CD1c-positive myeloid dendritic cell (primary cell): Measurements from ENCODE around the gene SSPN.

Source experiments
- DNase-seq: peaks from one replicate; pipeline ENCODE4 v3.0.0-alpha.2; 2016; ENCODE audit errors: extremely low spot score

The SSPN gene

DNA sequence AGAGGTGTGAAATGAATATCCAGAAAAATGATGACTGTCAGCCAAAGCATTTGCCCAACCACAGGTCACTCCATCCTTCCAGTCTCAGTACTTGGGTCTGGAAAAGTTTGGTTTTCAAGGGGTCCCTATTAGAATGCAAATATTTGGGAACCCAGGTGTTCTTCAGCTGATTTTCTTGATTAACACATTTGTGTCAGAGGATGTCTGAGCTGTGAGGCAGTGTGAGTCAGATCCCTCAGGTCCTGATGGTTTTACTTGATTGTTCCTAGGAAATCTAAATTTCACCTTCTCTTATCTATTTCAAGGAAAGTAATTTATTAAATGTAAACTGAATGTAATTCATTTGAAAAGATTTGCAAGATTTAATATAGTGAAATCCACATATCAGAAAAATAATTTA lies 71.5 kb downstream of the SSPN start:
- DNase-seq = no peak

DNA sequence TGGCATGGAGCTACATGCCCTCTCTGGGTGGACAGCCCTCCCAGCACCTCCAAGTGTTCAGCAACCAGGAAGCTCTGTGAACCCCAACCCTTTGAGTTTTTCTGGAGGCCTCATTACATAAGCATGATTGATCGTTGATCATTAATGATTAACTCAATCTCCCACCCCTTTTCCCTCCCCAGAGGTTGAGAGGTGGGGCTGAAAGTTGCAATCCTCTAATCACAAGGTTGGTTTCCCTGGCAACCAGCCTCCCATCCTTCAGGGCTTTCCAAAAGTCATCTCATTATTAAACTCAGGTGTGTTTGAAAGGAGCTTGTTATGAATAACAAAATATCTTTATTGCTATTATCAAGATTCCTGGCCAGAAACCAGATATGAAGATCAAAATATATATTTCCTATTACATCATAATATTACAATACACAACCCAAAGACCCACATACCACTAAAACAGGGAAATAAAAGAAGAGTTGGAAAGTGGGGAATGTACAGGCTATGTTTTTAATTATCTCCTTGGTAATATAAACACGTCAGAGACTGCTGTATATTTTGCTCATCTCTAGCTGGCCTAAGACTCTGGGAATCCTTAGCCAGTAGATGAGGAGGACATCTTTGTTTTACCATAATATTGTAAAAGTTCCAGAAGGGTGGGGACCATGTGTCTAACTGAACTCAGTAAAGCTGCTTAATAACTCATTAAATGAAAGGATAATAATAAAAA lies 73.6 kb downstream of the SSPN start:
- no peak for DNase-seq

DNA sequence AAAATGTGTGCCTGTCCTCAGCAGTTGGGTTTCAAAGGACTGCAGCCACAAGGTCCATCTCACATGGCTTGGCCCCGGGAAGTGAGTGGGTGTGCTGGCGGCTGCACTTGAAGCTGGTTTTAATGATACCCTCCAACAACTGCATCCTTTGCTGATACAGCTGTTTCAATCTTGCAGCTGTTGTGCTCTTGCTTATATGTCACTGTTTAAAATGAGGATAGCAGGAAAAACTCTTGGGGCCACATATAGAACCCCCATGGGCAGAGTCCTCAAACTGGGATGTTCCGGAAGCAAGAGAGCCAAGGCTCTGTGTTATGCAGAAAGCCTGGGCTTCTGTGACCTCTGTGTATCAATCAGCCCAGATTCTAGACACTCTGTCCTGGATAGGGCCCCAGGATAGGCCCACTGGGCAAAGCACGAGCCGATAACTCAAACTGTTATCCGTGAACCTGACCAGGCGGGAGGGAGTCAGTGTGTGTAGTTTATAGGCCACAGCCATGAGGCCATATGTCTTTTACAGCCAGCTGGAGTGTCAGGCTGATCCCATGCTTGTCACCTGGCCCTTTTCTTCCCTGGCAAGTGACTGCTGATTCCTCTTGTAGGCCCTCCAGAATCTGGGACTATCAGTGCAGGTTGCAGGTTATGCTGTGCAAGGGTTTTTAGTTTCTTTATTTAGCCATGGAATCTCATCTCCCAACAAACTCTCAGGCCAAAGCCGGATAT lies 74.3 kb downstream of the SSPN start:
- DNase-seq = no peak

DNA sequence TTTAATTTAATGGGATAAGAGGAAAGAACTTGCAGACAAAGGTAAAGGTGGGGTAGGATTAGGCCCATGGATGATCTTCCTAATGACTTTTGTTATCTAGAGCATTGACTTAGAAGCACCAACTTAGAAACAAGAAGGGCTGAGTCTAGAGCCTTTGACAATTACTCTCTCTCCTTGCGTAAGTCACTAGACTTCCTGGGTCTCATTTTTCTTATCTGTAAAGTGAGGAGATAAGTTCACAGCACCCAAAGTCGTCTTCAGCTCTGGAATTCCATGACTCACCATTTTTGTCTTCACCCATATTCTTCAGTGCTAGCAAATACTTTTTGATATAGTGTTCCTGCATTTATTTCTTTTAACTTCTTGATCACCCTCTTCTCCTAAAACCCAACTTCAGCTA lies 75.7 kb downstream of the SSPN start:
- no peak for DNase-seq

DNA sequence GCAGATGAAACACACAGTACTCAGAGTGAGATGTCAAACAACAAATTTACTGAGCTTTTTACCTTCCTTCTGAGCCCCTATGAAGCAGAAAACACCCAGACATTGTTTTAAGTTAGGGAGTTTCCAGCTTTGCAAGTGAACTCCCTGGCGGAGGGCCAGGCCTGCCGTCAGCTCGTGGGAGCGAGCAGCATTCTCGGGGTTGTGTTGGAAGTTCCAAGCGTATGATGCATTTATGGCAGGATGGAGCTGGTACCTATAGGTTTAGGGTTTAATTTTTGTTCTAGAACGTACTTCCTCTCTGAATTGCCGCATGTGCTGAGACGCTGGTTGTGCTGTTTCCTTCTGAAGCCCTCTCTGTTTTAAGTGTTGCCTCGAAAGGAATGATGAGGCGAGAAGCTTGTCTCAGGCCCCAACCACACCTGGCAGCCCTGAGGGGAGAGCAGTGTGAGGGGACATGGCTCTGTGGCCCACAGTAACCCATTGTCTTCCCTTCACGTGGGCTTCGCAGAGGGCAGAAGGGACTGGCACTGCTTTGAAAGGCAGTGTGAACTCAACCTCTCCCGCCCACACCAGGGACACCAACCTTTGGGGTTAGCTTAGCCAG lies 76.6 kb downstream of the SSPN start:
- DNase-seq = peak; percentile 49

DNA sequence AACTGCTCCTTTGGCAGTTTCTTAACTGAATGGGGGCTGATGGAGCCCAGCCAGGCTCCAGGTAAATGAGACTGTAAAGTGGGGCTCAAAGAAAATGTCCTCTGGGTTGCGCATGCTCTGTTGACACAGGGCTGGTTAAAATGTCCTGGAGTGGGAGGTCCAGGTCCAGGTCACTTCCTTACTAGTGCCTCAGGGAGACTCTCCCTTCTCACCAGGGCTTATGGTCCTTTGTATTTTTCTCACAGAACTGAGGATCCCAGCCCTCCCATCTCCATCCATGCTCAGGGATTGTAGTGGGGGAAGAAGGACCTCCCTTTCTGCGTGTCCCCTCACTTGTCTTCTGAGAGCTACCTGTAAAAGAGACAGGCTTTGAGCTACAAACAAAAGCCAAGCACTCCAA lies 77.5 kb downstream of the SSPN start:
- DNase-seq = no peak

DNA sequence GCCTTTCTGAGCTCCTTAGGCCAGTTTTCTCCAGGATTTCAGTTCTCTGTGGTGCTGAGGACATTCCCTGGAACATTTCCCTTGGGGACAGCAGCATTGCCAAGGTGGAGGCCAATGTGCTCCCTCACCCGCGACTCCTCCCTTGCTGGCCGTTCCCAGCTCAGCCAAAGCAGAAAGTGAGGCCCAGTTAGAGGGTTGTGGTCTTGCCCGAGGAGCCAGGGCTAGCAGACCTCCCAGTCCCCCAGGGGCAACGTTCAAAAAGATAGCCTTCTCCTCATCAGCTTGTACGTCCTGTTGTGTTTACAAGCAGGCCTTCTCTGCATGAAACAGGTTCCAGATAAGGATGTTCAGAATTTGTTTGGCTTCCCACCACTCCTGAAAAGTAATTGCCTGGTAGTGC lies 78.4 kb downstream of the SSPN start:
- no peak for DNase-seq

DNA sequence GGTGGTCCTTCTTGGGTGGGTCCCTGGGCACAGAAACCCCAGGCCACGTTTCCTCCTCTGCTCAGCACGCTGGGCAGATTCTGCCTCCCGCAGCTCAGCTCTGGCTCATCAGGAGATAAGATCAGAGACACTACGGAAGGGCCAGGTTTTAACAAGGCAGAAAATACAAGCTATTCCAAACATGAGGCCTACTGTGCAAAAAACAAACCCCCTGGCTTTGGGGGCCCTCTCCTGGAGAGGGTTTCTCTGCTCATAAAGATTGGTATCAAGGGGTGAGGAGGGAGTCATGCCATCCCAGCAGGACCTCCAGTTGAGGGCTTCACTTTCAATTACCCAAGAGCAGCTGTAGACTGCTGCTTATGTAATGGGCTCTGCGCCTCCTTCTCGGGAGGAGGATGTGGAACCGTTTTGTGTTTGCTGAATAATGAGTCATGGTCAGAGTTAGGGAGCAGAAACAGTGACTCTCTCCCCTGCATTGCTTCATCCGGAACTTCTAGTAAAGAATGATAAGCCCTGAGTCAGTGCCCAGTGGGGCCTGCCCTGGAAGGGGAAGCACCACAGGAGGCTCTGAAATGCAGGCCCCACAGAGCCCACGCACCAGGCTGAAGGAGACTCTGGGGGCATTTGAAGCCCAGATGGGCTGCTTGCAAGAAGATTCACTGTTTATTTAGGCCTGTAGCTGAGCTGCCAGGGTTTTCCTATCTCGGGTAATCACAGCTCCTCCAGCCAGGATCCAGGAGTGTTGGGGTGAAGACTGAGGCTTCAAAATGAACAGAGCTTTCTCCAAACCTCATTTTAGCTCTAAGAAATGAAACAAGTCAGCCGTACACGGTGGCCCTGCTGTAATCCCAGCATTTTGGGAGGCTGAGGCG lies 79.3 kb downstream of the SSPN start:
- peak; percentile 97 for DNase-seq

DNA sequence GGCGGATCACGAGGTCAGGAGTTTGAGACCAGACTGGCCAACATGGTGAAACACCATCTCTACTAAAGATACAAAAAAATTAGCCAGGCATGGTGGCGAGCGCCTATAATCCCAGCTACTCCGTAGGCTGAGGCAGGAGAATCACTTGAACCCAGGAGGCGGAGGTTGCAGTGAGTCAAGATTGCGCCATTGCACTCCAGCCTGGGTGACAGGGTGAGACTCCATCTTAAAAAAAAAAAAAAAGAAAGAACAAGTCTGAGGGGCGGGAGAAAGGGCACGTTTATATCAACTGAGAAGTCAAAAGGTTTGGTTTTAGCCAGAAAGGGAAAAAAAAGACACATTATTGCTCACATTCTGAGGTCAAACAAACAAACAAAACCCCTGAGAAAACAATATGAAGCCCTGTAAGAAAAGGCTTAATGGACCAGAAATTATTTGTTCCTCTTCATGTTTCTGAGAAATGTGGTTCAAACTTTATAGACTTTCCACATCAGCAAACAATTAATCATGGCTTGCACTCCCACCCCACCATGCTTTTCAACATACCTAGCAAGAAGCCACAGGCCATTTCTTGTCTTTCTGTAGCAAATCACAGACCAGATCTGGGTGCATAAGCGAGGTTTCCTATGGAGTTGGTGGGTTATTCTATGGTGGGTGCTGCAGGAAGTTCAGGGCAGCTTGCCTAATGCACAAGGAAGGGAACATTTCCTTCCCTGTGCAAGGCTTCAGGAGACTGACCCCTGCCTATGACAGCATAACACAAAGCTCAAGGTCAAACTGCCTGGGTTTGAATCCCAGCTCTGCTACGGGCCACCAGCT lies 80.1 kb downstream of the SSPN start:
- DNase-seq = peak; percentile 79

DNA sequence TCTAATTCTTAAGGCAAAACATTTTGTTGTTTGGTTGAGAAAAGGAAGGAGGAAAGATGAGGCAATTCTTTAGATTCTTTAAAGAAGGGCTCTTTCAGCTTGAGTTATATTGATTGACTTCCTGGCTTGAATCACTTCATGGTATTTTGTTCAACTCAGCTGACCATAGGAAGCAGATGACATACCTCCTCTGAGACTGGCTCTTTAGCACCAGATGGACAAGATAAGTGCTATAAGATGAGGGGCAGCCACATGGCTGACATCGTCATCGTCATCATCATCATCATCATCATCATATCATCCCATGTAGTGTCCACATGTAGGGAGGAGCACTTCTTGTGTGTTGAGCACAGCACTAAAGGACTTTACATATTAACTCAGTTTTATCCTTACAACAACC lies 81.3 kb downstream of the SSPN start:
- DNase-seq = peak; percentile 34

DNA sequence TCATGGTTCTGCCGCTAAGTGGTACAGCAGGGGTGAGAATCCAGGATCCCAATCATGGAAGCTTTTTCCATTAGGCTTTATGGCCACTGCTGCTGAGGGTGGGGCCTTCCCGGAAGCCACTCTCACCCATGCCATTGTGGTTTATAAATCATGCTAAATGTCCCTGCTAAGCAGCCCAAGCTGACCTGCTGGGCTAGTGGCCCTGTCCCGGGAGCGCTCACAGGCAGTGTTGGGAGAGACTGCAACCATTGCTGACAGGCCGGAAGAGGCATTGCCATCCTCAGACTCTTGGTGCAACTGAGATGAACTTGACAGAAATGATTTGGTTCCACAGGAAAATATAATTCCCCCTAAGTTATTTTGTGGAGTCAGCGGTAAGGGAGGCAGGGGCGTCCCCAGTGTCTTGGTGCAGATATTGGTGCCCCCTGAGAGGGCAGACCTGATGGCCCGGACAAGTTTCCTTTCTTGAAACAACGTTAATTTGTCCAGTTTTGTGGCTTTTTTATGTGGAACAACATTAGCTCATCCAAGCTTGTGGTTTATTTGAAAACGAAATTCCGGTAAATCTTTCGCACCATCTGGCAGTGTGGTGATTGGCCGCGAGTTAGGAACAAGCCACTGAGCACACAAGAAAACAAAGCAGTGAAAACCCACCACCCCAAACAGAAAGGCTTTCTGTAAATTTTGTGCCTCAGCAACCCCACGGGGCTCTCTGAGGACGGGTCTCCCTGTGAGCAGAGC lies 82.3 kb downstream of the SSPN start:
- DNase-seq = no peak

DNA sequence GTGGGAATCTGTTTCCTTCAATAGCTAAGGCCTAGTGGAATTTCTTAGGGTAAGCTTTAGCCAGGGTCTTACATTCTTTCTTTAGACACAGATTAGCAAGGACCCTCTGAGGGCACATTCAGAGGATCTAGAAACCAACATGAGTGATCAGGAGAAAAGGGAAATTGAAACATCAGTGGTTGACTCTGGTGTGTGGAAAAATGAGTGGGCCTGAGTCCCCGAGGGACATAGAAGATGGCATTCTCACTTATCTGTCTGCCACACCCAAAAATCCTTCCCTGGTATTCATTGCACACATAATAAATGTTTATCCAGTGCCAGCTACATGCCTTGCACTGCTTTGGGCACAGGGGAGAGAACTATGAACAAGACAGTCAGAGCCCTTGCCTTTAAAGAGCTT lies 82.9 kb downstream of the SSPN start:
- DNase-seq = peak; percentile 55

DNA sequence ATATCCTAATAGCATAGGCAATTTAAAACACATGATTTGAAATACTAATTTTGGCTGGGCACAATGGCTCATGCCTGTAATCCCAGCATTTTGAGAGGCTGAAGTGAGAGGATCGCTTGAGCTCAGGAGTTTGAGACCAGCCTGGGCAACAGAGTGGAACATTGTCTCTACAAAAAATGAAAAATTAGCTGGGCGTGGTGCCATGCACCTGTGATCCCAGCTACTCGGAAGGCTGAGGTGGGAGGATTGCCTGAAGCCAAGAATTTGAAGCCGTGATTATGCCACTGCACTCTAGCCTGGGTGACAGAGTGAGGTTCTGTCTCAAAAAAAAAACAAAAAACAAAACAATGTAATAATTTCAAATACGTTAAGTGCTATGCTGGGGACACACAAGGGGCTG lies 83.3 kb downstream of the SSPN start:
- DNase-seq = no peak

DNA sequence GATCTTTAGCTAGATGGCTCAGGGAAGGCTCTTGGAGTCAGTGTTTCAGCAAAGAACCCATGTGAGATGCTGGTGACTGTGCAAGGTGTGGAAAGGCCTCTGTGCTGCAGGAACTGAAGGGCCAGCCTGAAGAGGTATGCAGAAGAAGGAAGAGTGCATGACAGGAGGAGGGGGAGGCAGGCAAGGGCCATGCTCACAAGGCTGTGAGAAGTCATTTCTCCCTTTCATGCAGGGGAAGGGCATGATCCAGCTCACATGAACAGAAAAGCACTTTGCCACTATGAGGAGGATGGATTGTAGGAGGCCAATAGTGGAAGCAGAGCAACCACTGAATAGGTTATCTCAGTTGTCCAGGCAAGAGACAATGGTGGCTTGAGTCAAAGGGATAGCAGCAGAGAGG lies 83.7 kb downstream of the SSPN start:
- DNase-seq = peak; percentile 50

DNA sequence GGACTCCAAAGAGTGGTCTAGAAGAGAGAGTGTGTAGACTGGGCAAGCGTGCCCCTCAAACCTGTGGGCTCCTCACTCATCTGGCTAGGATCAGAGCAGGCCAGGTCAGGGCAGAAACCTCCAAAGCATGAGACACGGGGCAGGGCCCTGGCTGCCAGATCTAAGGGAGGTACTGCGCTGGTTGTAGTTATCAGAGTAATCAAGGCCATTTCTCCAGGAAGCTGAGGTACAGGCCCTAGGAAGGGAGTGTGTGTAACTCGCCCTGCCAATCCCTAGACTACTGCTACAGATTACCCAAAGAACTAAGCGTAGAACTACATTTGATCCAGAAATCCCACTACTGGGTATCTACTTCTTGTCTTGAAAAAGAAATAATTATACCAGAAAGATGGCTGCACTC lies 84.5 kb downstream of the SSPN start:
- DNase-seq = no peak

DNA sequence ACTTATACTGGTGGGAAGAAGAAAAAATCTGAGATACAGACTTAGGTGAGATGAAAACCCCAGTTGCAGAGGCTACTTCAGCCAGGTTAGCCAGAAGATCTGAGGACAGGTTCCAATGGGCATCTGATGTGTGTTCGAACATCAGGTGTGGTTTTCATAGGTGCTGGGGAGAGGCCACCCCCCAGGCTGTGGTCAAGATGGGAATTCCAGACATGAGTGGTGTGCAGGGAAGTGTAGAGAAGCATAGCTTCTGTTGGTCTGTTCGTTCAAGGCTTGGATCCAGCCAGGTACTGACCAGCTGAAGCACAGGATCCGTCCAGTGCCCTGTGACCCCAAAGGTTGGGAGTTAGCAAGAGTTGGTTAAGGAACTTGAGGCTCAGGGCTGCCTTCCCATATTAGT lies 85.5 kb downstream of the SSPN start:
- no peak for DNase-seq

DNA sequence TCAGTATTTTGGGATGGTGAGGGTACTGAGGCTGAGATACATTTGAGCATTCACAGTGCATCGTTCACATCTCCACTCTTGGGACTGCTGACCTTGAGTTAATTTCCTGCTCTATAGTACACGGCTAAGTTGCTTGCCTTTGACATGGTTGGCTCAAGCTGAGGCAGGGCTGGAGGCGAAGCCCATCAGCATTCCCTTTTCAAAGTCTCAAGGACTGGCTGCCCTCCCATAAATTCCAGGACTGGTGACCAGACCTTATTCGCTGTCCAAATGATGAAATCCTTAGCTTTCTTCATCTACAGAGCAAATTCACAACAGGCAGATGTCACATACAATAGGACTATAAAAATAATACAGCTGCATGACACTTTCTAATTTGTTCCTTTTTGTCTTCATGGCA lies 85.9 kb downstream of the SSPN start:
- no peak for DNase-seq

DNA sequence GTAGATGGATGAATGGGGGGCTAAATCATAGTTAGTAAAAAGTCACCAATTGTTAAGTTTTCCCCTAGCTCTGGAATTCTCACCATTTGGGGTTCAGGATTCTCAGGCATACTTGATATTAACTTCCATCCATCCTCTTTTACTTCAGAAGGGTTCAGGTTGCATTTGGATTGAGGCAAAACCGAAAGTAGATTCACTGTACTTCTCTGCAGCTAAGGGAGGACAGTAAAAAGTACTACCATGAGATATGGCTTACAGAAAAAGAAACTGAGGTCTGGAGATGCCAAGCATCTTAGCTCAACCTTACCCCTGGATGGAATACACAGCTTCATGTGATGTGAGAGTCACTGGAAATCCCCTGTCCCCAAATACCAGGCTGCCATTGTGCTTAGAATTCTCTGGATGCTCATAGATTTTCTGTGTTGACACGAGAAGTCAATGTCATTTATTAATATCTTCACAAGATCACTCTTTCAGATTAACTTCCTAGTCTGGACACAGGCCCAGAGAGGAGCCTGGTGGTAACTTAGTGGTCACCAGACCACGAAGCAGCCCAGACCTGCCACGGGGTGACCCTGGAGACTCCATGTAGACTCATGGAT lies 87.1 kb downstream of the SSPN start:
- no peak for DNase-seq

DNA sequence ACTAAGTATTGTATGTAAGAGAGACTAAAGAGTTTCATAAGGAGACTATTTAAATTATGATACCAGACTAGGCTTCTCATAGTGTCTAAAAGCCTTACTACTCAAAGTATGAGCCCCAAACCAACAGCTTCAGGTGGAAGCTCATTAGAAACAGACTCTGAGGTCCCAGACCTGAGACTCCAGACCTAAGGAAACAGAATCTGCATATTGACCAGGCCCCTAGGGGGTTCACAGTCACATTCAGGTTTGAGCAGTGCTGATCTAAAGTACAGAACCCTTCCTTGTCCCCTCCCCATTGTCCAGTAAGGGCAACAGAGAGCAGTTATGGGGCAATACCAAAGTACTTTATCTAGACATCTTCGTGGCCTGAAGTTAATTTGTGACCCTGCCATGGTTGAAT lies 87.7 kb downstream of the SSPN start:
- DNase-seq = no peak

DNA sequence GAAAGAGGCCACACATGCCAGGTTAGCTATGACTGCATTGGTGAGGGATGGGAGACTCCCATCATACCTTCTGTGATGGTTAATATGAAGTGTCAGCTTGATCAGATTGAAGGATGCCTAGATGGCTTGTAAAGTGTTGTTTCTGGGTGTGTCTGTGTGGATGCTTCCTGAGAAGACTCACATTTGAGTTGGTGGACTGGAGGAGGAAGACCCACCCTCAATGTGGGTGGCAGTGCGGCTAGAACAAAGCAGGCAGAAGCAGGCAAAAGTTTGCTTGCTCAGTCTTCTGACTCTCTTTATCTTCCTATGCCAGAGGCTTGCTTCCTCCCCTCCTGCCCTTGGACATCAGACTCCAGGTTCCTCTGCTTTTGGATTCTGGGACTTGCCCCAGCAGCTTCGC lies 88.2 kb downstream of the SSPN start:
- DNase-seq = no peak
